Hypothalamus (tissue), 51 donors: Measurements from ENCODE around the gene DOCK1.

Experiments used
- DNase-seq, 51 donors: peaks; one replicate each; lab custom pipeline; 2025; lab: John Stamatoyannopoulos, UW

DOCK1 gene

GRCh38 chr10:127122831-127123230 is 217.6 kb downstream of the DOCK1 start:
- DNase-seq = no peak

- DNase-seq = peak in 1 of 51 donors; percentile 15
These were observed 218.4 kb downstream of the DOCK1 start for GRCh38 chr10:127123626-127124025.

- no peak for DNase-seq
These were observed 220.1 kb downstream of the DOCK1 start for GRCh38 chr10:127125331-127125730.

- DNase-seq = no peak
These were observed 222.6 kb downstream of the DOCK1 start for GRCh38 chr10:127127822-127128221.

GRCh38 chr10:127129104-127129503 is 223.9 kb downstream of the DOCK1 start:
- DNase-seq = no peak

GRCh38 chr10:127132451-127132850 is 227.2 kb downstream of the DOCK1 start:
- no peak for DNase-seq

GRCh38 chr10:127133225-127133624 is 228.0 kb downstream of the DOCK1 start:
- no peak for DNase-seq

- DNase-seq = no peak
These were observed 228.7 kb downstream of the DOCK1 start for GRCh38 chr10:127133672-127134500.

- no peak for DNase-seq
These were observed 230.8 kb downstream of the DOCK1 start for GRCh38 chr10:127135844-127136577.

- DNase-seq = no peak
These were observed 232.2 kb downstream of the DOCK1 start for GRCh38 chr10:127137391-127137790.

GRCh38 chr10:127142136-127142535 is 236.9 kb downstream of the DOCK1 start:
- no peak for DNase-seq

- DNase-seq = peak in 1 of 51 donors; percentile 8
These were observed 237.6 kb downstream of the DOCK1 start for GRCh38 chr10:127142856-127143255.

GRCh38 chr10:127145173-127145572 is 239.9 kb downstream of the DOCK1 start:
- DNase-seq = no peak

- no peak for DNase-seq
These were observed 241.4 kb downstream of the DOCK1 start for GRCh38 chr10:127146661-127147060.

GRCh38 chr10:127148066-127148932 is 243.1 kb downstream of the DOCK1 start:
- peak in 1 of 51 donors; percentile 51 for DNase-seq

GRCh38 chr10:127148933-127149220 is 243.6 kb downstream of the DOCK1 start:
- DNase-seq = no peak

GRCh38 chr10:127149501-127150081 is 244.4 kb downstream of the DOCK1 start:
- DNase-seq = no peak

- DNase-seq = no peak
These were observed 244.9 kb downstream of the DOCK1 start for GRCh38 chr10:127150136-127150535.

GRCh38 chr10:127151541-127151940 is 246.3 kb downstream of the DOCK1 start:
- DNase-seq = no peak

- DNase-seq = peak in 18 of 51 donors; percentile 3 to 50 (median 19)
These were observed 246.9 kb downstream of the DOCK1 start for GRCh38 chr10:127151981-127152699.
